GM12872 (cell line): ENCODE results near the gene METTL16.

Experiments used
- CTCF ChIP-seq: IDR thresholded peaks from 3 replicates; pipeline ENCODE4 v1.5.1; 2011; ENCODE audit warnings: low read depth, mild to moderate bottlenecking, low read length, moderate library complexity; ENCODE audit not compliant: insufficient read depth

The METTL16 gene

GRCh38 chr17:2483084-2483483, 28.6 kb downstream of the METTL16 start:
- no peak for TF ChIP-seq CTCF

- no peak for TF ChIP-seq CTCF
Measured at GRCh38 chr17:2482218-2482617, 29.5 kb downstream of the METTL16 start.

GRCh38 chr17:2481760-2482159, 29.9 kb downstream of the METTL16 start:
- TF ChIP-seq CTCF = no peak

- no peak for TF ChIP-seq CTCF
Measured at GRCh38 chr17:2478458-2478857, 33.2 kb downstream of the METTL16 start.

- TF ChIP-seq CTCF = no peak
Measured at GRCh38 chr17:2475056-2475455, 36.6 kb downstream of the METTL16 start.

GRCh38 chr17:2474371-2474770, 37.3 kb downstream of the METTL16 start:
- TF ChIP-seq CTCF = no peak

GRCh38 chr17:2468270-2468669, 43.4 kb downstream of the METTL16 start:
- no peak for TF ChIP-seq CTCF

- TF ChIP-seq CTCF = no peak
Measured at GRCh38 chr17:2466931-2467330, 44.8 kb downstream of the METTL16 start.
